Hepatocyte (in vitro differentiated cells): Measurements from ENCODE around the gene CABCOCO1.
"Not testable (repeated sequence)": the region's sequence is repeated elsewhere in the genome, so short reads cannot be mapped to it uniquely, and the experiment has no call there.

Experiments
- CTCF ChIP-seq: fragments of 200-600 bp; sonication (generic); IDR thresholded peaks from 2 replicates; pipeline ENCODE4 v1.5.1; 2016; ENCODE audit warnings: antibody characterized with exemption, mild to moderate bottlenecking; ENCODE audit not compliant: poor library complexity
- EZH2 ChIP-seq: fragments of 200-600 bp; sonication (generic); IDR thresholded peaks from 2 replicates; pipeline ENCODE4 v1.6.1; 2016; ENCODE audit warnings: antibody characterized with exemption, mild to moderate bottlenecking, borderline replicate concordance
- EZH2phosphoT487 ChIP-seq: fragments of 200-600 bp; sonication (generic); IDR thresholded peaks from one replicate; pipeline ENCODE4 v1.6.1; 2018; ENCODE audit warnings: antibody characterized with exemption, mild to moderate bottlenecking, low read depth, moderate library complexity; ENCODE audit not compliant: unreplicated experiment, severe bottlenecking

GRCh38 chr10:61725221-61725620 lies 62.5 kb downstream of the CABCOCO1 start:
- not testable (repeated sequence) for TF ChIP-seq CTCF, EZH2, EZH2phosphoT487
